Astrocyte (in vitro differentiated cells and primary cell): ENCODE results near the gene OR13D1.
"Not testable (repeated sequence)": the region's sequence is repeated elsewhere in the genome, so short reads cannot be mapped to it uniquely, and the experiment has no call there.

Experiments used
- EZH2 ChIP-seq: IDR thresholded peaks from 2 replicates; pipeline ENCODE4 v1.6.1; 2012; ENCODE audit warnings: mild to moderate bottlenecking, low read length, inconsistent platforms; ENCODE audit not compliant: insufficient read depth
- TF ChIP-seq, protein P1 (sequence below): IDR thresholded peaks from 2 replicates; pipeline ENCODE4 v1.5.1; 2011; ENCODE audit warnings: low read depth, mild to moderate bottlenecking, inconsistent platforms, low read length, moderate library complexity; ENCODE audit not compliant: insufficient read depth

DNA sequence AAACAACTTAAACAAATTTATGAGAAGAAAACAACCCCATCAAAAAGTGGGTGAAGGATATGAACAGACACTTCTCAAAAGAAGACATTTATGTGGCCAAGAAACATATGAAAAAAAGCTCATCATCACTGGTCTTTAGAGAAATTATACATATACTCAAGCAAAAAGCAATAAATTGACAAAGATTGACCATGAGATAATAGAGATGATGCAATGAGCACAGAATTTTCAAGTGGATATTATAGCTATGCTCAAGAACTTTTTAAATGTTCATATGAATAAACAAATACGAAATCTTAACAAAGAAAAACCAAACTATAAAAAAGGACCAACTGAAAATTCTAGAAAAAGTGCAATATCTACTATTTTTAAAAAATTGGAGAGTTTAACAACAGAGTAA lies 14.4 kb downstream of the OR13D1 start:
- TF ChIP-seq, protein P1, sequence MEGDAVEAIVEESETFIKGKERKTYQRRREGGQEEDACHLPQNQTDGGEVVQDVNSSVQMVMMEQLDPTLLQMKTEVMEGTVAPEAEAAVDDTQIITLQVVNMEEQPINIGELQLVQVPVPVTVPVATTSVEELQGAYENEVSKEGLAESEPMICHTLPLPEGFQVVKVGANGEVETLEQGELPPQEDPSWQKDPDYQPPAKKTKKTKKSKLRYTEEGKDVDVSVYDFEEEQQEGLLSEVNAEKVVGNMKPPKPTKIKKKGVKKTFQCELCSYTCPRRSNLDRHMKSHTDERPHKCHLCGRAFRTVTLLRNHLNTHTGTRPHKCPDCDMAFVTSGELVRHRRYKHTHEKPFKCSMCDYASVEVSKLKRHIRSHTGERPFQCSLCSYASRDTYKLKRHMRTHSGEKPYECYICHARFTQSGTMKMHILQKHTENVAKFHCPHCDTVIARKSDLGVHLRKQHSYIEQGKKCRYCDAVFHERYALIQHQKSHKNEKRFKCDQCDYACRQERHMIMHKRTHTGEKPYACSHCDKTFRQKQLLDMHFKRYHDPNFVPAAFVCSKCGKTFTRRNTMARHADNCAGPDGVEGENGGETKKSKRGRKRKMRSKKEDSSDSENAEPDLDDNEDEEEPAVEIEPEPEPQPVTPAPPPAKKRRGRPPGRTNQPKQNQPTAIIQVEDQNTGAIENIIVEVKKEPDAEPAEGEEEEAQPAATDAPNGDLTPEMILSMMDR = not testable (repeated sequence)
- not testable (repeated sequence) for TF ChIP-seq EZH2
